ENCODE data around the gene TAGLN2. TPM values are rescaled to one million over a fixed set of nuclear protein-coding genes. Genes with fewer than 3 reads are reported as not detected.
A peak's percentile ranks its signal among the peaks of the same experiment; 100 is the strongest.

TAGLN2 gene
- total RNA-seq, 1 donor from 2014 or later = 715 TPM

DNA sequence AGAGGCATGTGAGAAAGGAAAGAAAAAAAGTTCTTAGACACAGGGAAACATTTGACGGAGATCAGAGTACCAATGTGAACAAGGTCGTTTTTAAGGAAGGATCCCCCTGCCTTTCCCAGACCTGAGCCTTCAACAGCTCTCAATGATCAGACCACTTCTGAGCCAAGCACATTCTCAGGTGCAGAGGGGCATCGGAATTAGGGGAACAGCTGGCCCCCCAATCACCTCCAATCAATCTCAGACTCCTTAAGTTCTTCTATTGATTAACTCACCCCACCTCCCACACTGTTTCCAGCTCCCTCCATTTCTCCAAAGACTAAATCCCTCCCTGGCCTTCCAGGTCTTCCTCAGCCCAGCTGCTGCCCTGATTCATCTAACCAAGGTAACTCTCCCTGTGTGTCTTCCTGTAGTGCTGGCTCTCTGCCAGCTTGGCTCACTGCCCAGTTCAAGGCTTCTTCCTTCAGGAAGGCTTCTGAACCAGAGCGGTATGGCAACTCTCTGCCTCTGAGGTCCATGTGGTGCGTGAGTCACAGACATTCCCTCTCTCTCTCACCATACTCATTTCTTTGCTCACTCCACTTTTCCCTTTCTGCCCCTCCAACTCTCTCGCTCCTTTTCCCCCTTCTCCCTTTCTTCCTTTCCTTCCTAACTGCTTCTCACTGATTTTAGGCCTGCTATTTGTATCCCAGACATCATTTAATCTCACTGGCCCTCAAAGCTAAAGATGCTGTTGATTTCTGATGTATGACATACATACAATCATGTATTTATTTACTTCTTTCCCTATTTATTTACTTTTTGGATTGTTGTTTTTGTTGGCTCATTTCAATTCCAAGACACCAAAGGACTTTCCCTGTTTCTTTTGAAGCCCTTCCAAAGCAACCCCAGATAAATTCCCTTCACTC, 43.4 kb downstream of the TAGLN2 start:
- DNase-seq (ENCODE audit: extremely low read depth, low read depth, low spot score) = peak; percentile 87

DNA sequence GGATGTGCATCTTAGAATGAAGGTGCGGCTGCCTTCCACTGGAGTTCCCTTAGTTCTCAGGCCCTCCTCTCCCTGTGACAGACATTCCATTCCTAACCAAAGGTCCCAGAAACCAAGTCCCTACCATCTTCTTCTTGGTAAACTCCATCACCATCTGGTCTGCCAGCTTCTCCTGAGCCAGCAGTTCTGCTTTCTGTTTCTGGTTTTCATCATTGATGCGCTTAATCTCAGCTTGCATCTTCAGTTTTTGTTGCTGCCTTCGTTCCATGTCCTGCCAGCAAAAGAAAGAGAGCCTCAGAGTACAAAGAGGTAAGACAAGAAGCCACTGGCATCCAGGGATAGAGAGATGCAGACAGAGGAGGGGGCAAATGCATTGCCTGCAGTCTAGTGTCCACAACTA, 44.9 kb downstream of the TAGLN2 start:
- no peak for DNase-seq (ENCODE audit: extremely low read depth, low read depth, low spot score)

DNA sequence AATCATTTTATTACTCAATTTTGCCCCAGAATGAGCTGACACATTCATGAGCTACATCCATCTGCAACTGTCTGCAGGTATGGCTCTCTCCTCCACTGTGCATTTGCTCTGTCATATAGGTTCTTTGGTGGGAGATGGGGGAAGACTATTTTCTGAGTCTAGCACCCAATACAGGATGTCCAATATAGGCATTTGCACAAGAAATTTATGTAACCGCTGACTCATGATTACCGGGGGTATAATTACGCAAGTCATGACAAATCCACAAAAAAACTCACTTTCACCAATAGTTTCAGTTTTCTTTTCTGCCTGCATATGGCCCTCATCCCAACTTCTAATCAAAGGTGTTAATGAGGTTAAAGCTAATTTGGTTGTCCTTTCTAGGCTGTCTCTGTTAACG, 45.3 kb downstream of the TAGLN2 start:
- DNase-seq (ENCODE audit: extremely low read depth, low read depth, low spot score) = no peak

DNA sequence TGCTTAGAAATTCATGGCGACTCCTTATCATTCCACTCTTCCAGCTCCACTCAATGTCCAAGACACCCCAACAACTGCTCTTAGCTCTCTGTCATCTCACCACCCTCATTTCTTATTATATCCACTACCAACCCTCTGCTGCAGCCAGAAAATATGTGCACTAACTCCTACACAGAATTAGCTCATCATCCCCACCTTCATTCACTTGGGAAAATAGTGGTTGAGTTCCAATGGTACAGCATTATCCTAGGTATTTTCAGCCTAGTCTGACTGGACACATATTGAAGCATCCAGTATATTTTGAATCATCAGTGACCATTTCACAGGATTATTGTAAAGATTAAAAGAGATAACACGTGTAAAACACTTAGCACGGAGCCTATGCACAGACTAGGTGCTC, 46.2 kb downstream of the TAGLN2 start:
- no peak for DNase-seq (ENCODE audit: extremely low read depth, low read depth, low spot score)

DNA sequence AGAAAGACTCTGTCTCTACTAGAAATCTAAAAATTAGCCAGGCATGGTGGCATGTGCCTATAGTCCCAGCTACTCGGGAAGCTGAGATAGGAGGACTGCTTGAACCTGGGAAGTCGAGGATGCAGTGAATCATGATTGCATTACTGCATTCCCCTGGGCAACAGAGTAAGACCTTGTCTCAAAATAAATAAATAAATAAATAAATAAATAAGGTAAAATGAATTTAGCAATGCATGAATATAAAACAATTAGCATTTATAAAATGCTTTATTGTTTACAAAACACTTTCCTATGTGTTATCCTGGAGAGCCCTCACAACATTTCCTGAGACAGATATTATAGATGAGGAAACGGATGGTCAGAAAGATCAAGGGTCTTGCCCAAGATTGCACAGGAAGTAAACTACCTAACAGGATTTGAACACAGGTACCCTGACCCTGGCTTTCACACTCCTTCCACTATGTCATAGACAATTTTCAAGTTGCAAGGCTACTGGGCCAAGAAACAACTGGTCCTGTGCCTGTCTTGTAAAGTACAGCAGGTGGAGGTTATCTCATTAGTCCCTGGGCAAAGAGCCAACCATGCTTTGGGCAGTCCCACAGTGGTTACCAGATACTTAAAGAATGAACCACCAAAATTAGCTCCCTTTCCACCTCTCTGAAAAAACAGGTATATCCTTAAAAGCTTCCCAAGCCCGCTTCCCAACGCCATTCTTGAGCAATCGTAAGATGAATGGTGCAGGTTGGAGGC, 47.4 kb downstream of the TAGLN2 start:
- DNase-seq (ENCODE audit: extremely low read depth, low read depth, low spot score) = no peak

DNA sequence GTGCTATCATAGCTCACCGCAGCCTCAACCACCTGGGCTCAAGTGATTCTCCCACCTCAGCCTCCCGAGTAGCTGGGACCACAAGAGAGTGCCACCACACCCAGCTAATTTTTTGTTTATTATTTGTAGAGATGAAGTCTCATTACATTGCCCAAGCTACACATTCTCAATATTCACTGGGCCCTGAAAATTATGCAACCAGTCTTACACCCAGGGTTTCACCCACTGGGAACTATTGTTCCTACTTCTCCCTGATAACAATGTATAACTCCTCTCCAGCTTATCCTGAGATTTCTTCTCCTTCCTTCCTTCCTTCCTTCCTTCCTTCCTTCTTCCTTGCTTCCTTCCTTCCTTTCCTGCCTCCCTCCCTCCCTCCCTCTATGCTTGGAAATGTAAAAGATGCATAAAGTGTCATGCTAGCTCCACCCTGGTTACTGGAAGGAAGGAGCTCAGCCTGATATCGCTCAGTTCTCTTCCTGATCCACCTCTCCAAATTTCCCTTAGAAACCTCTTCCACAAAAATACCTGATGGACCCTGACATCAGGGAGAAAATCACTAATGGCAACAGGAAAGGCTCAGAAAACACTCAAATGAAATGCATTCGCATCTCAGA, 51.7 kb downstream of the TAGLN2 start:
- no peak for DNase-seq (ENCODE audit: extremely low read depth, low read depth, low spot score)

DNA sequence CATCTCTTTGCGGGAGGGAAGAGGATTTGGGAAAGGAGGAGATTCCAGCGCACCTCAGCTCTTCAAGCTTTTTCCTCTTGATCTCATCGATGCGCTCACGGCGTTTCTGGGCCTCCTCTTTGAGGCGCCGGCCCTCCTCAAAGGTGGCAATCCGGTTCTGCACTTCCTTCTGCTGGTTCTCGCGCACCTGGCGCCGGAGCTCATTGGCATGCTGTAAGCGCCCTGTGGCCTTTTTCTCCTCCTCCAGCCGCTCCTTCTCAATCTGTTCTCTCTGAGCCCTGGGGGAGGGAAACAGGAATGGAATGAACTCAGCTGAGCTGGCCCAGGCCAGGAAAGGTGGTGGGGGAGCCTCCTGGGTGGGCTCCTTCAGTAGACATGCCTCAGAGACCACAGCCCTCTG, 52.4 kb downstream of the TAGLN2 start:
- DNase-seq (ENCODE audit: extremely low read depth, low read depth, low spot score) = no peak

DNA sequence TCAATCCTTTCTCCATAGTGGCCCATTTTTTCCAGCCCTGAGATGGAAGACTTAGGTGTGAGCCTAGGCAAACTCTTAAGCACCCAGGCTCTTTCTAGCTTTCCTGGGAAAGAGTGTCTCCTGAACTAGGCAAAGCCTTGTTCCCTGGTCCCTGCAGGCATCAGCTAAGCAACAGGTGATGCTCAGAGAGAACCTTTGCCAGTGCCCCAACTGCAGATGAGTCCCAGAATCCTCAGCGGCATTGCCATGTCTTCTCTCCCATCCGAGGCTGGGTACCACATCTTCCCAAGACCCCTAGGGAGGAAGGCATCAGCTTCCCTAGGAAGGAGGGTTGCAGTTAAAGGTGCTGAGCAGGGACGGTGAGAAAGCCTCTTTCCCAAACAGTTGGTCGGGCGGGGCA, 54.6 kb downstream of the TAGLN2 start:
- DNase-seq (ENCODE audit: extremely low read depth, low read depth, low spot score) = no peak

DNA sequence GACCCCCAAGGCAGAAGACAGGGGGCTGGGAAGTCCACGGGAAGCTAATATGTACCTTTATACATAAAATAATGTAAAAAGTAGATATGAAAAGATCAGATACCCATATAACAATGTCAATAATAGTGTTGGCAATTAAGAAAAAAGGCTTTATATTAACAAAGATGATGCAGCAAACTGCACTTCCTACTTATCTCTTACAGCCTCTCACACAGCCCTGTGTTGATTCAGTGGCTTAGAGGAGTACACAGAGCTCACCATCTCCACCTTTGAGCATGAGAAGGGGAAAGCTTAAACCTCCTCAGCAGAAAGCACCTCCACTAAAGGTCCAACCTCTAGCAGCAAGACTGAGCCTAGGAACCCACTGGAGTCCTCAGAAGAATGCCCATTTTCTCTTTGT, 55.7 kb downstream of the TAGLN2 start:
- DNase-seq (ENCODE audit: extremely low read depth, low read depth, low spot score) = no peak

DNA sequence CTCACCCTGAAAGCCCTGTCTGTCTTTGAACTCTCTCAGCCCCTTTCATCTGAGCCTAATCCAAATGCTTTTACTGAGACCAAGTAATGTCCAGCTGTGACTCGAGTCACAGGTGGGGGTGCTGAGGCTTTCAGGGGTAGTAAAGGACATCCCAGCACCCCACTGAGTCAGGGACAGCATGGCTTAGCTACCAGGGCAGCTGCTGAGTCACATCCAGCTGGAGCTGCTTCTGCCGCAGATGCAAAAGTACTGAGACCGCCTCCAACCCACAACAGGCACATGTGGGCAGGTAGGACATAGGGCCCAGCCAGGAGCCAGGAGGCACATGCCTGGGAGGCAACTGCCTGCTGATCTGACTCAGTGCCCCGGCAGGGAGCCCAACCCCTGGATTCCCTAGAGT, 56.1 kb downstream of the TAGLN2 start:
- no peak for DNase-seq (ENCODE audit: extremely low read depth, low read depth, low spot score)

DNA sequence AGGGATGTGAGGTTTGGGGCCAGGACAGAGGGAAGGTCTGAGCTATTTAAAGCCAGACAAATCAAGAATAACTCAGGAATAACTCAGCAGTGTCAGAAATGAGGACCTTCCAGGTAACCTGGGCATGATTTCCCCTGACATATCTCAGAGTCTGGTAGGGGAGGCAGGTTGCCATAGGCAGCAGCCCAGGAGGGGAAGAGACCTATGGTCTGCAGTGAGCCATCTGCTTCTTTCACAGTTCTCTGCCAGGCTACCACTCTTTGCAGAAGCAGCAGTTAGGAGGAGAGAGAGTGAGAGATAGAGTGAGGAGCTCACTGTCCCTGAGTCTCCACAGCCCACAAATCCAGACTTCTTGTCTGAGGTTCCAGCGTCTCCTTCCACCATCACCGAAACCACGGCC, 56.5 kb downstream of the TAGLN2 start:
- DNase-seq (ENCODE audit: extremely low read depth, low read depth, low spot score) = no peak

Other genes starting within 250 kb of the TAGLN2 start
- gene CRP, start 210.9 kb downstream of the TAGLN2 start, total RNA-seq = not detected in 2 replicates
- gene DUSP23, start 144.5 kb downstream of the TAGLN2 start, total RNA-seq = 28.5 and 40.3 TPM in 2 replicates
- gene FCRL6, start 123.1 kb downstream of the TAGLN2 start, total RNA-seq = not detected in 2 replicates
- not detected in 2 replicates for gene SLAMF8, start 98.6 kb downstream of the TAGLN2 start, total RNA-seq
- 0.35 TPM in 1 of 2 replicates, not detected in the other for gene VSIG8, start 62.9 kb downstream of the TAGLN2 start, total RNA-seq
- 0.53 and 0.73 TPM in 2 replicates for gene CFAP45, start 25.3 kb downstream of the TAGLN2 start, total RNA-seq
- gene IGSF9, start 20.1 kb upstream of the TAGLN2 start, total RNA-seq = 0.05 and 0.06 TPM in 2 replicates
- gene SLAMF9, start 28.7 kb upstream of the TAGLN2 start, total RNA-seq = not detected in 2 replicates
- gene PIGM, start 106.5 kb upstream of the TAGLN2 start, total RNA-seq = 2.5 and 3.2 TPM in 2 replicates
- gene KCNJ10, start 144.7 kb upstream of the TAGLN2 start, total RNA-seq = not detected in 2 replicates
- gene KCNJ9, start 156.0 kb upstream of the TAGLN2 start, total RNA-seq = not detected in 2 replicates
- 16.4 and 18.4 TPM in 2 replicates for gene IGSF8, start 173.1 kb upstream of the TAGLN2 start, total RNA-seq
- gene ATP1A2, start 190.3 kb upstream of the TAGLN2 start, total RNA-seq = not detected in 2 replicates
- gene ATP1A4, start 226.1 kb upstream of the TAGLN2 start, total RNA-seq = not detected in 2 replicates

Measured in glomerular endothelial cell (primary cell).